ENCODE data around the gene ENG.
A peak's percentile ranks its signal among the peaks of the same experiment; 100 is the strongest.

Gene ENG

GRCh38 chr9:127878652-127879390, 24.4 kb upstream of the ENG start:
- no peak for DNase-seq (ENCODE audit: low read depth)
- TF ChIP-seq CTCF (conservative IDR thresholded peaks at IDR 0.05; ENCODE audit: control insufficient read depth, insufficient read depth, low read depth, low read length): no peak
- no peak overlapping the region for H3K4me3 ChIP-seq (ENCODE audit: control insufficient read depth, low read depth, low read length)

- no peak for TF ChIP-seq CTCF (conservative IDR thresholded peaks at IDR 0.05; ENCODE audit: control insufficient read depth, insufficient read depth, low read depth, low read length)
- H3K4me3 ChIP-seq (ENCODE audit: control insufficient read depth, low read depth, low read length): peak overlapping the region; percentile 45
- DNase-seq (ENCODE audit: low read depth): no peak
These were observed 23.7 kb upstream of the ENG start for GRCh38 chr9:127878001-127878651.

- no peak for TF ChIP-seq CTCF (conservative IDR thresholded peaks at IDR 0.05; ENCODE audit: control insufficient read depth, insufficient read depth, low read depth, low read length)
- DNase-seq (ENCODE audit: low read depth): peak; percentile 43
- peak within 1 kb of the TSS; percentile 48 for H3K4me3 ChIP-seq (ENCODE audit: control insufficient read depth, low read depth, low read length)
These were observed 23.1 kb upstream of the ENG start, which contains the start of gene AK1 for GRCh38 chr9:127877566-127877998. Gene AK1, minus strand, starts transcription at chr9:127877675. Its CDS starts 3,058 bp downstream, at chr9:127874617.

GRCh38 chr9:127876764-127877562, 22.5 kb upstream of the ENG start:
- no peak for TF ChIP-seq CTCF (conservative IDR thresholded peaks at IDR 0.05; ENCODE audit: control insufficient read depth, insufficient read depth, low read depth, low read length)
- no peak for DNase-seq (ENCODE audit: low read depth)
- peak overlapping the region; percentile 48 for H3K4me3 ChIP-seq (ENCODE audit: control insufficient read depth, low read depth, low read length)

- no peak for DNase-seq (ENCODE audit: low read depth)
- TF ChIP-seq CTCF (conservative IDR thresholded peaks at IDR 0.05; ENCODE audit: control insufficient read depth, insufficient read depth, low read depth, low read length): no peak
- H3K4me3 ChIP-seq (ENCODE audit: control insufficient read depth, low read depth, low read length): no peak overlapping the region
These were observed 21.7 kb upstream of the ENG start for GRCh38 chr9:127876026-127876763.

Measured in fibroblast of mammary gland (primary cell).